B cell (primary cell): ENCODE data around the gene GADD45B. TPM values are rescaled to one million over a fixed set of nuclear protein-coding genes. Genes with fewer than 3 reads are reported as not detected.

Experiments
- ATAC-seq: fragments of 200-7000 bp; cut with Tn5 transposase; one replicate; pipeline ENCODE4 v1.10.0; 2021; ENCODE audit warnings: low read depth, mild to moderate bottlenecking, moderate number of reproducible peaks, moderate library complexity
- CTCF ChIA-PET: fragments of 350-600 bp; sonication (Branson Sonifier 250); formaldehyde crosslinking; loops from one replicate; lab custom pipeline; 2021; ENCODE audit warnings: antibody characterized with exemption, inconsistent platforms; lab: Charles Lee
- POLR2A ChIA-PET: fragments of 350-600 bp; sonication (Branson Sonifier 250); formaldehyde crosslinking; loops from one replicate; lab custom pipeline; 2021; ENCODE audit warnings: antibody characterized with exemption; lab: Charles Lee
- DNase-seq: peaks from one replicate; pipeline ENCODE4 v3.0.0; 2013
- H2AFZ ChIP-seq: 2 replicates; pipeline ENCODE4 v1.6.1; 2012; ENCODE audit warnings: mild to moderate bottlenecking, low read depth, low read length; ENCODE audit not compliant: insufficient read depth, poor library complexity, severe bottlenecking
- H3K27ac ChIP-seq, 2 donors: 1 replicate in 1 of 2; 2 replicates in 1 of 2; pipeline ENCODE4 v1.5.1; 2012 to 2013; ENCODE audit warnings: low read length in 2 of 2, mild to moderate bottlenecking in 2 of 2, moderate library complexity in 1 of 2
- H3K27me3 ChIP-seq, 4 experiments: fragments of 200-600 bp in 1 of 4; sonication (generic) in 1 of 4; replicated peaks in 1 of 4; 1 replicate in 2 of 4; 2 replicates in 2 of 4; pipeline versions ENCODE4 v1.6.1 to v1.7.0; 2013 to 2016; ENCODE audit warnings: low read length in 3 of 4, mild to moderate bottlenecking in 2 of 4, mixed read lengths in 1 of 4, moderate library complexity in 1 of 4; ENCODE audit not compliant: insufficient read depth in 4 of 4, control insufficient read depth in 3 of 4; ENCODE audit errors: control extremely low read depth in 1 of 4
- H3K36me3 ChIP-seq, 2 experiments: replicated peaks in 1 of 2; 1 replicate in 1 of 2; 2 replicates in 1 of 2; pipeline versions ENCODE4 v1.6.1 to v1.7.1; 2013; ENCODE audit warnings: low read length in 1 of 2; ENCODE audit not compliant: insufficient read depth in 2 of 2, control insufficient read depth in 1 of 2; ENCODE audit errors: control extremely low read depth in 1 of 2, extremely low read depth in 1 of 2
- H3K4me1 ChIP-seq, 2 donors: fragments of 200-600 bp in 1 of 2; sonication (generic) in 1 of 2; 1 replicate in 1 of 2; 2 replicates in 1 of 2; pipeline versions ENCODE4 v1.5.1 to v1.6.1; 2013 to 2017; ENCODE audit warnings: low read length in 2 of 2; ENCODE audit not compliant: control insufficient read depth in 2 of 2, insufficient read depth in 2 of 2
- H3K4me2 ChIP-seq: replicated peaks from 2 replicates; pipeline ENCODE3; 2012; ENCODE audit warnings: mild to moderate bottlenecking, low read depth, low read length; ENCODE audit not compliant: poor library complexity, severe bottlenecking
- H3K4me3 ChIP-seq, 5 experiments: fragments of 200-600 bp in 1 of 5; sonication (generic) in 1 of 5; 1 replicate in 3 of 5; 2 replicates in 2 of 5; pipeline versions ENCODE4 v1.5.1 to v1.7.0; 2011 to 2016; ENCODE audit warnings: low read length in 4 of 5, mild to moderate bottlenecking in 4 of 5, low read depth in 2 of 5, control low read depth in 1 of 5, moderate library complexity in 1 of 5; ENCODE audit not compliant: insufficient read depth in 1 of 5; ENCODE audit errors: control extremely low read depth in 1 of 5, extremely low read depth in 1 of 5
- H3K79me2 ChIP-seq: fragments of 200-600 bp; sonication (generic); one replicate; pipeline ENCODE4 v1.6.0; 2016; ENCODE audit warnings: low read length; ENCODE audit not compliant: control insufficient read depth, insufficient read depth
- H3K9ac ChIP-seq: fragments of 200-600 bp; sonication (generic); 2 replicates; pipeline ENCODE4 v1.6.1; 2017; ENCODE audit warnings: mild to moderate bottlenecking, low read length, moderate library complexity
- H3K9me3 ChIP-seq, 3 donors: one replicate each; pipeline versions ENCODE4 v1.6.1 to v1.7.1; 2013; ENCODE audit warnings: low read length in 2 of 3; ENCODE audit not compliant: control insufficient read depth in 2 of 3, insufficient read depth in 1 of 3; ENCODE audit errors: control extremely low read depth in 1 of 3
- H4K20me1 ChIP-seq: 2 replicates; pipeline ENCODE4 v1.6.0; 2012; ENCODE audit warnings: mild to moderate bottlenecking, low read length; ENCODE audit not compliant: insufficient read depth, control insufficient read depth, poor library complexity, severe bottlenecking
- H3K27ac Mint-ChIP-seq: one replicate; pipeline ENCODE4 v1.8.0; 2021; ENCODE audit warnings: mixed read lengths
- H3K27me3 Mint-ChIP-seq: one replicate; pipeline ENCODE4 v1.8.0; 2021; ENCODE audit warnings: mixed read lengths
- H3K4me1 Mint-ChIP-seq: one replicate; pipeline ENCODE4 v1.8.0; 2021; ENCODE audit warnings: mixed read lengths
- H3K4me3 Mint-ChIP-seq: one replicate; pipeline ENCODE4 v1.8.0; 2021; ENCODE audit warnings: mixed read lengths
- H3K9me3 Mint-ChIP-seq: one replicate; pipeline ENCODE4 v1.8.0; 2022; ENCODE audit warnings: mixed read lengths; ENCODE audit not compliant: insufficient read depth
- EZH2 ChIP-seq: IDR thresholded peaks from 2 replicates; pipeline ENCODE4 v1.6.1; 2012; ENCODE audit warnings: borderline replicate concordance, low read depth, mild to moderate bottlenecking, moderate library complexity, low read length; ENCODE audit not compliant: insufficient read depth, poor library complexity, severe bottlenecking
- WGBS: methylation state at CpG from one replicate; pipeline ENCODE4 v1.1.5; 2013; ENCODE audit warnings: missing lambda C conversion rate; ENCODE audit not compliant: insufficient coverage; 5-methylcytosine and 5-hydroxymethylcytosine counted together
- intact Hi-C: fragments of 100-400 bp; cut with micrococcal nuclease; formaldehyde crosslinking; loops from one replicate; pipeline ENCODE4 v1.10.0; 2022
- polyA plus RNA-seq: library from polyadenylated mRNA; depleted of rRNA; stranded (reverse); fragments of >200 nt; gene quantifications from 2 replicates; pipeline ENCODE4 v1.2.3, GENCODE V29; 2012
- total RNA-seq, 2 donors: library from RNA; stranded (reverse); fragments of 120-200 nt in 1 of 2; gene quantifications; 1 replicate in 1 of 2; 2 replicates in 1 of 2; pipeline versions ENCODE4 v1.2.3 to v1.2.4, GENCODE V29; 2013 to 2022
- TF ChIP-seq, protein P1 (sequence below): fragments of 200-600 bp; IDR thresholded peaks from one replicate; pipeline ENCODE4 v1.8.0; 2022; ENCODE audit warnings: antibody characterized with exemption, mild to moderate bottlenecking

The GADD45B gene
- total and polyA plus RNA-seq, 2 donors (not counting 1 experiment from before 2014, with no cell fraction given), result 166 to 215 TPM

DNA sequence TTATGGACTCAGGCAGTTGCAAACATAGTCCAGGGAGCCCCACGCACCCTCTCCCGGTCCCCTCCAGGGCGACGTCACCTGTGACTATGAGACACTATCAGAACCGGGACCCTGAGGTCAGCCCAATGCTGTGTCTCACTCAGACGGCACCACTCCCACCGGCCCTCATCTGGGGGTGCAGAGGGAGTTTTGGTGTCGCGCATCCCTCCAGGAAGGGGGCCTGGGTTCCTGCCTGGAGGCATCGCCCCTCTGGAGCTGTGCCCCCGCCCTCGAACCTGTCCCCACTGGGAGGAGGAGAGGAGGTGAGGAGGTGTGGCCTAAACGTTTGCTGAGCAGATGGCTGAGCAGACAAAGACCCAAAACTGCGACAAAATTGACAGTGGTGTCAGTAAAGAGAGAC is 51.2 kb downstream of the GADD45B start:
- Mint-ChIP-seq H3K4me1 (peaks cover 8% of the 10 kb centered on the region), H3K27me3 (no peaks in the 10 kb centered on the region), H3K9me3 (no peaks in the 10 kb centered on the region), H3K27ac (no peak overlapping the region), H3K4me3 (no peak overlapping the region)
- intact Hi-C loops, result no loop called here
- ChIA-PET POLR2A (no interaction called here), CTCF (interaction anchor here (0.6 to 0.9 kb wide), 2 partner anchors 43 to 85 kb away, joined by 3 read pairs; no protein-coding TSS in a partner anchor)
- Histone ChIP-seq H3K4me2 (no peak overlapping the region), H3K4me1 (peaks cover 0 to 6% of the 10 kb centered on the region in 2 donors), H3K9me3 (peaks cover 0 to 9% (median 0%) of the 10 kb centered on the region in 3 donors), H3K27me3 (no peaks in the 10 kb centered on the region), H2AFZ (no peak overlapping the region), H4K20me1 (peaks cover 75% of the 10 kb centered on the region), H3K36me3 (peaks cover 0 to 20% of the 10 kb centered on the region in 2 experiments), H3K27ac (no peak overlapping the region), H3K4me3 (no peak overlapping the region), H3K79me2 (peaks cover 45% of the 10 kb centered on the region), H3K9ac (no peak overlapping the region)
- TF ChIP-seq EZH2, result no peak
- TF ChIP-seq, protein P1, sequence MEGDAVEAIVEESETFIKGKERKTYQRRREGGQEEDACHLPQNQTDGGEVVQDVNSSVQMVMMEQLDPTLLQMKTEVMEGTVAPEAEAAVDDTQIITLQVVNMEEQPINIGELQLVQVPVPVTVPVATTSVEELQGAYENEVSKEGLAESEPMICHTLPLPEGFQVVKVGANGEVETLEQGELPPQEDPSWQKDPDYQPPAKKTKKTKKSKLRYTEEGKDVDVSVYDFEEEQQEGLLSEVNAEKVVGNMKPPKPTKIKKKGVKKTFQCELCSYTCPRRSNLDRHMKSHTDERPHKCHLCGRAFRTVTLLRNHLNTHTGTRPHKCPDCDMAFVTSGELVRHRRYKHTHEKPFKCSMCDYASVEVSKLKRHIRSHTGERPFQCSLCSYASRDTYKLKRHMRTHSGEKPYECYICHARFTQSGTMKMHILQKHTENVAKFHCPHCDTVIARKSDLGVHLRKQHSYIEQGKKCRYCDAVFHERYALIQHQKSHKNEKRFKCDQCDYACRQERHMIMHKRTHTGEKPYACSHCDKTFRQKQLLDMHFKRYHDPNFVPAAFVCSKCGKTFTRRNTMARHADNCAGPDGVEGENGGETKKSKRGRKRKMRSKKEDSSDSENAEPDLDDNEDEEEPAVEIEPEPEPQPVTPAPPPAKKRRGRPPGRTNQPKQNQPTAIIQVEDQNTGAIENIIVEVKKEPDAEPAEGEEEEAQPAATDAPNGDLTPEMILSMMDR, result no peak
- ATAC-seq (no peak), DNase-seq (no peak)
- WGBS, result 95% methylated on average over 8 of the region's 14 CpGs

DNA sequence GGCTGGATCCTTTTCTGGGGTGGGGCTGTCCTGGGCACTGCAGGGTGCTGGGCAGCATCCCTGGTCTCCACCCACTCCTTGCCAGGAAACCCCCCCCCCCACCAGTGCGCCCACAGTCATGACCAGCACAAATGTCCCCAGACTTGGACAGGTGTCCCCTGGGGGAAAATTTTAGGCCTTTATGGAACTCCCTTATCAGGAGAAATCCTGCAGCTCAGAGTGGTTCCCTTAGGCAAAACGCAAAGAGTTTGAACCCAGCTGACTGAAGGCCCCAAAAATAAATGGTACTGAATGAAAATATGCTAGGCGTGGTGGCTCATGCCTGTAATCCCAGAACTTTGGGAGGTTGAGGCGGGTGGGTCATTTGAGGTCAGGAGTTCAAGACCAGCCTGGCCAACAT is 51.8 kb downstream of the GADD45B start:
- no peak overlapping the region for H3K4me2 ChIP-seq
- CTCF ChIA-PET, result interaction anchor here (0.6 to 0.9 kb wide), 2 partner anchors 43 to 85 kb away, joined by 3 read pairs; no protein-coding TSS in a partner anchor

More for the DNA sequence above, 51.8 kb downstream of the GADD45B start:
- H3K27me3 Mint-ChIP-seq, result no peaks in the 10 kb centered on the region
- Histone ChIP-seq H3K27me3 (no peaks in the 10 kb centered on the region), H2AFZ (no peak overlapping the region), H3K4me1 (peaks cover 0 to 5% of the 10 kb centered on the region in 2 donors), H3K79me2 (peaks cover 49% of the 10 kb centered on the region), H3K9ac (no peak overlapping the region), H3K27ac (no peak overlapping the region), H3K4me3 (no peak overlapping the region), H4K20me1 (peaks cover 79% of the 10 kb centered on the region), H3K36me3 (peaks cover 0 to 20% of the 10 kb centered on the region in 2 experiments), H3K9me3 (peaks cover 0 to 9% (median 0%) of the 10 kb centered on the region in 3 donors)
- TF ChIP-seq, protein P1, result no peak
- no peak for TF ChIP-seq EZH2
- no peak for DNase-seq
- 100% methylated on average over 2 of the region's 4 CpGs for WGBS
- intact Hi-C loops, result no loop called here
- H3K4me3 Mint-ChIP-seq, result no peak overlapping the region
- no peak for ATAC-seq
- peaks cover 8% of the 10 kb centered on the region for H3K4me1 Mint-ChIP-seq
- POLR2A ChIA-PET, result interaction anchor here (0.7 kb wide), 2 partner anchors 24 to 25 kb away, joined by 4 to 8 read pairs; no protein-coding TSS in a partner anchor
- H3K9me3 Mint-ChIP-seq, result no peaks in the 10 kb centered on the region
- H3K27ac Mint-ChIP-seq, result no peak overlapping the region
